ENCODE data around the gene UBXN11. TPM values are rescaled to one million over a fixed set of nuclear protein-coding genes. Genes with fewer than 3 reads are reported as not detected.

UBXN11 gene
- polyA plus RNA-seq, 2 of the 4 experiments (the other 2 are of a cell fraction), result 7.6 to 10.8 TPM

GRCh38 chr1:26290882-26291261, 15.6 kb downstream of the UBXN11 start:
- Histone ChIP-seq H3K4me1 (no peaks in the 10 kb centered on the region), H3K4me3 (no peak overlapping the region), H3K9me3 (no peaks in the 10 kb centered on the region), H3K4me2 (no peak overlapping the region), H3K27ac (no peak overlapping the region)
- FAIRE-seq, result no peak
- WGBS (ENCODE audit: missing lambda C conversion rate), result 84% methylated on average over 5 of the region's 11 CpGs
- TF ChIP-seq JUNB (IDR thresholded peaks at IDR 0.05) (no peak), NPAS2 (CRISPR knock-in tag; IDR thresholded peaks at IDR 0.05; ENCODE audit: borderline replicate concordance) (no peak), HES2 (IDR thresholded peaks at IDR 0.05) (no peak), ESRRA (IDR thresholded peaks at IDR 0.05; ENCODE audit: borderline replicate concordance, low read length) (no peak), RAD21 (conservative IDR thresholded peaks at IDR 0.05 in 1 of 2, IDR thresholded peaks at IDR 0.05 in 1 of 2) (no peak), MYC (IDR thresholded peaks at IDR 0.05; ENCODE audit: borderline replicate concordance, low read length) (no peak), E2F6 (IDR thresholded peaks at IDR 0.05; ENCODE audit: borderline replicate concordance, low read depth) (no peak), JUN (IDR thresholded peaks at IDR 0.05) (no peak), ZSCAN20 (CRISPR knock-in tag; IDR thresholded peaks at IDR 0.05) (no peak), KDM1A (IDR thresholded peaks at IDR 0.05; ENCODE audit: low read depth) (no peak)
- ChIA-PET CTCF (interaction anchor here (1.2 to 8.2 kb wide), 3 partner anchors 15 to 73 kb away, joined by 4 to 128 read pairs (median 6); partner anchors contain the start of gene CD52), POLR2A (no interaction called here)
- no peak; a peak in 1 of 6 replicates for ATAC-seq
- DNase-seq (ENCODE audit: low read depth in 1 of 2, low spot score in 1 of 2), result no peak

- TF ChIP-seq SMC3 (IDR thresholded peaks at IDR 0.05), result no peak
- no peak for TF ChIP-seq RARB (CRISPR knock-in tag; IDR thresholded peaks at IDR 0.05)
- TF ChIP-seq ELK1 (IDR thresholded peaks at IDR 0.05; ENCODE audit: low read depth, low read length), result no peak
- no peak for TF ChIP-seq HOXB5 (CRISPR knock-in tag; IDR thresholded peaks at IDR 0.05)
- no peak for TF ChIP-seq CHD2 (IDR thresholded peaks at IDR 0.05; ENCODE audit: low read length, partially characterized antibody)
- ATAC-seq (no peak), FAIRE-seq (no peak), DNase-seq (ENCODE audit: low read depth in 1 of 2, low spot score in 1 of 2) (no peak)
- no peaks in the 10 kb centered on the region for H3K9me3 ChIP-seq
- CTCF ChIA-PET, result interaction anchor here (1.3 to 8.2 kb wide), 4 partner anchors 11 to 74 kb away, joined by 5 to 128 read pairs (median 8); partner anchors contain the start of genes CD52 and SH3BGRL3
- 96% methylated on average over 5 of the region's 11 CpGs for WGBS (ENCODE audit: missing lambda C conversion rate)
- no peak overlapping the region for H3K4me3 ChIP-seq
- POLR2A ChIA-PET, result no interaction called here
- peaks cover 1% of the 10 kb centered on the region; the same call in 2 of the 3 replicates for H3K4me1 ChIP-seq
- no peak overlapping the region for H3K27ac ChIP-seq
- no peak overlapping the region for H3K4me2 ChIP-seq
Observed at GRCh38 chr1:26290122-26290881, 16.1 kb downstream of the UBXN11 start.

- no peak for FAIRE-seq
- no peak overlapping the region for H3K4me3 ChIP-seq
- H3K4me2 ChIP-seq, result no peak overlapping the region
- H3K27ac ChIP-seq, result no peak overlapping the region
- H3K9me3 ChIP-seq, result no peaks in the 10 kb centered on the region
- 96% methylated on average over 11 of the region's 21 CpGs for WGBS (ENCODE audit: missing lambda C conversion rate)
- ATAC-seq, result no peak
- H3K4me1 ChIP-seq, result peaks cover 10% of the 10 kb centered on the region
- ChIA-PET CTCF (interaction anchor here (1.1 to 8.2 kb wide), 6 partner anchors 10 to 102 kb away, joined by 3 to 128 read pairs (median 6); partner anchors contain the start of genes CD52 and SH3BGRL3), POLR2A (no interaction called here)
- TF ChIP-seq ATOH8 (CRISPR knock-in tag; IDR thresholded peaks at IDR 0.05; ENCODE audit: low read depth), result no peak
- TF ChIP-seq HOXA7 (CRISPR knock-in tag; IDR thresholded peaks at IDR 0.05), result no peak
- no peak for DNase-seq (ENCODE audit: low read depth in 1 of 2, low spot score in 1 of 2)
Observed at GRCh38 chr1:26289158-26290059, 17.0 kb downstream of the UBXN11 start.
